ENCODE data around the gene TMC1. TPM values are rescaled to one million over a fixed set of nuclear protein-coding genes. Genes with fewer than 3 reads are reported as not detected.
A peak's percentile ranks its signal among the peaks of the same experiment; 100 is the strongest.

The TMC1 gene
- polyA plus RNA-seq, 2 of the 4 experiments (the other 2 are of a cell fraction), result 0.12 to 0.17 TPM

DNA sequence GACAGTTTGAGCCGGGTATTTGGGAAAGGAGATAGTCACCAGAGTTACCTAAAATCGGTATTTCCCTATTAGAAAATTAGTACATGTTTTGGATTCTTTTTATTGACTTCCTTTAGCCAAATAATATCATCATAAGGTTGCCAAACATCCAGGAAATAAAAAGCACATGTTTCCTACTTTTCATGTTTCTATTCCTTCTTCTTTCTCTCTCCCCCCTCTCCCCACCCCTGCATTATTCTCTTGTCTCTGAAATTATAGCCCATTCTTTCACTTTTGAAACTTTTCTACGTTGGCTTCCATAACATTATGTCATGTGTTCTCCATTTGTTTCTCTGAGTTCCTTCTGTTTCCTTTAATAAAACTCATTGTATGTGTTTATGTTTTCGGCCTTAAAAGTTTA lies 269.6 kb downstream of the TMC1 start:
- FAIRE-seq, result no peak
- POLR2A ChIA-PET, result no interaction called here
- CTCF ChIA-PET, result interaction anchor here (0.6 kb wide), 1 partner anchor 38 kb away, joined by 3 read pairs; no protein-coding TSS in a partner anchor
- no peak for ATAC-seq
- H3K27ac ChIP-seq, result no peak overlapping the region
- no peak for TF ChIP-seq EHMT2 (IDR thresholded peaks at IDR 0.05; ENCODE audit: low read depth)
- TF ChIP-seq, protein P1, sequence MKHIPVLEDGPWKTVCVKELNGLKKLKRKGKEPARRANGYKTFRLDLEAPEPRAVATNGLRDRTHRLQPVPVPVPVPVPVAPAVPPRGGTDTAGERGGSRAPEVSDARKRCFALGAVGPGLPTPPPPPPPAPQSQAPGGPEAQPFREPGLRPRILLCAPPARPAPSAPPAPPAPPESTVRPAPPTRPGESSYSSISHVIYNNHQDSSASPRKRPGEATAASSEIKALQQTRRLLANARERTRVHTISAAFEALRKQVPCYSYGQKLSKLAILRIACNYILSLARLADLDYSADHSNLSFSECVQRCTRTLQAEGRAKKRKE (CRISPR knock-in tag; IDR thresholded peaks at IDR 0.05; ENCODE audit: low read depth), result no peak
- TF ChIP-seq CHD4 (IDR thresholded peaks at IDR 0.05; ENCODE audit: borderline replicate concordance), result no peak
- TF ChIP-seq FOXS1 (CRISPR knock-in tag; IDR thresholded peaks at IDR 0.05), result no peak
- no peak for TF ChIP-seq CBX2 (IDR thresholded peaks at IDR 0.05; ENCODE audit: borderline replicate concordance, low read depth)
- TF ChIP-seq ZNF302 (CRISPR knock-in tag; IDR thresholded peaks at IDR 0.05), result no peak
- TF ChIP-seq MAFK (IDR thresholded peaks at IDR 0.05; ENCODE audit: partially characterized antibody), result no peak
- no peak for TF ChIP-seq RFX5 (IDR thresholded peaks at IDR 0.05)
- TF ChIP-seq HOXB13 (CRISPR knock-in tag; IDR thresholded peaks at IDR 0.05; ENCODE audit: low read depth), result no peak
- peaks cover 26% of the 10 kb centered on the region for H3K4me1 ChIP-seq
- no peak overlapping the region for H3K4me3 ChIP-seq
- H3K4me2 ChIP-seq, result no peak overlapping the region
- no peak for DNase-seq (ENCODE audit: low read depth in 1 of 2, low spot score in 1 of 2)
- H3K9me3 ChIP-seq, result 0 out of 3 replicates have a peak, but pooled peaks cover 4% of the 10 kb centered on the region
- WGBS (ENCODE audit: missing lambda C conversion rate), result 72% methylated on average over 4 of the region's 4 CpGs

DNA sequence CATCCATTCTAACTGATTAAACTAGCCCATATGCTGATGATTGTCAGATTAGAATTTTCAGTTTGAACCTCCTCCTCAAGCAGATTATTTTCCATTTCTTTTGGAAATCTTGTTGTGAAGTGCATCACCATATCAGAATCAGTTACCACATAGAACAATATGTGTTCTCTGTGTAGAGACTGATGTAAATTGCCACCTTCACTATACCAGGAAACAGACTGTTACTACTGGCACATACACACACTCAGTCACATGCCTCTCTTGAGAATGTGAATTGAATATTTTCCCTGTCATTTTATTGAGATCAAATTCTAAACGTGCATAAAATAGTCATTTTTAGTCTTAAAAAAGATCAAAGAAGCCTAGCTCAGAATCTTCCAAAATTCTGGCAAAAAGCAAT lies 270.0 kb downstream of the TMC1 start:
- FAIRE-seq (no peak), DNase-seq (ENCODE audit: low read depth in 1 of 2, low spot score in 1 of 2) (no peak), ATAC-seq (no peak)
- TF ChIP-seq CHD4 (IDR thresholded peaks at IDR 0.05; ENCODE audit: borderline replicate concordance) (no peak), ELK1 (IDR thresholded peaks at IDR 0.05; ENCODE audit: low read depth, low read length) (no peak), ZFP36 (IDR thresholded peaks at IDR 0.05; ENCODE audit: borderline replicate concordance, partially characterized antibody) (no peak), ZSCAN20 (CRISPR knock-in tag; IDR thresholded peaks at IDR 0.05) (no peak), EP300 (IDR thresholded peaks at IDR 0.05) (no peak), CHD2 (IDR thresholded peaks at IDR 0.05; ENCODE audit: low read length, partially characterized antibody) (no peak)
- TF ChIP-seq, protein P2, sequence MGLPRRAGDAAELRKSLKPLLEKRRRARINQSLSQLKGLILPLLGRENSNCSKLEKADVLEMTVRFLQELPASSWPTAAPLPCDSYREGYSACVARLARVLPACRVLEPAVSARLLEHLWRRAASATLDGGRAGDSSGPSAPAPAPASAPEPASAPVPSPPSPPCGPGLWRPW (IDR thresholded peaks at IDR 0.05), result no peak
- Histone ChIP-seq H3K4me2 (no peak overlapping the region), H3K27ac (no peak overlapping the region), H3K9me3 (0 out of 3 replicates have a peak, but pooled peaks cover 7% of the 10 kb centered on the region), H3K4me3 (no peak overlapping the region), H3K4me1 (peaks cover 26% of the 10 kb centered on the region)
- ChIA-PET POLR2A (no interaction called here), CTCF (interaction anchor here (0.6 to 1.0 kb wide), 2 partner anchors 31 to 39 kb away, joined by 3 to 4 read pairs; no protein-coding TSS in a partner anchor)
- 33% methylated on average over 1 of the region's 1 CpG for WGBS (ENCODE audit: missing lambda C conversion rate)

- Histone ChIP-seq H3K4me2 (peak overlapping the region; percentile 58), H3K4me3 (no peak overlapping the region), H3K9me3 (peaks cover 12% of the 10 kb centered on the region; the same call in 1 of the 3 replicates), H3K27ac (peak overlapping the region; percentile 0 to 12; a peak in 2 of 6 replicates), H3K4me1 (peaks cover 13% of the 10 kb centered on the region)
- ChIA-PET POLR2A (no interaction called here), CTCF (interaction anchor here (2.0 to 3.4 kb wide), 2 partner anchors 27 to 514 kb away, joined by 10 to 13 read pairs; no protein-coding TSS in a partner anchor)
- 0% methylated on average over 1 of the region's 1 CpG for WGBS (ENCODE audit: missing lambda C conversion rate)
- peak; percentile 63 for FAIRE-seq
- TF ChIP-seq JUN (IDR thresholded peaks at IDR 0.05), result no peak
- 0 out of 2 replicates have a peak, but pooled peaks have one; percentile 9 for TF ChIP-seq JUNB (IDR thresholded peaks at IDR 0.05)
- TF ChIP-seq FOSL2 (IDR thresholded peaks at IDR 0.05), result no peak
- TF ChIP-seq FOSL2 (CRISPR knock-in tag; IDR thresholded peaks at IDR 0.05), result peak; percentile 74
- DNase-seq (ENCODE audit: low read depth in 1 of 2, low spot score in 1 of 2), result peak in 1 of 2 experiments; percentile 28
- ATAC-seq, result 0 out of 6 replicates have a peak, but pooled peaks of 1 of the 2 experiments have one; percentile 34
Measured at GRCh38 chr9:72794946-72795345, 273.5 kb downstream of the TMC1 start.

All from A549 (cell line).